ENCODE data around the gene RWDD4. TPM values are rescaled to one million over a fixed set of nuclear protein-coding genes. Genes with fewer than 3 reads are reported as not detected.
A peak's percentile ranks its signal among the peaks of the same experiment; 100 is the strongest.

RWDD4 gene
- total RNA-seq, 1 donor from 2014 or later = 19.6 TPM

DNA sequence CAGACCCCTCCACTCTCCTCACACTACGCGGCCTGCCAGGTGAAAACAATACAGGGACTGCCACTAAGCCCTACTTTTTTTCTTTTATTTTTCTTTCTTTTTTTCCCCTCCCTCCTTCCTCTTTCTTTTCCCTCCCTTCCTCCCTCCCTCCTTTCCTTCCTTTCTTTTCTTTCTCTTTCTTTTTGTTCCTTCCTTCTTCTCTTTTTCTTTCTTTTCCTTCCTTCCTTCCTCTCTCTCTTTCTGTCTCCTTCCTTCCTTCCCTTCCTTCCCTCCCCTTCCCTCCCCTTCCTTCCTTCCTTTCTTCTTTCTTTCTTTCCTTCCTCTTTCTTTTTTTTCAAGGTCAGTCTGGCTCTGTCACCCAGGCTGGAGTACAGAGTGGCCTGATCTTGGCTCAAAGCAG is 41.9 kb downstream of the RWDD4 start:
- DNase-seq (ENCODE audit: low spot score, unreplicated experiment) = no peak
- Mint-ChIP-seq H3K4me1 (ENCODE audit: low read depth) (peaks cover 34% of the 10 kb centered on the region), H3K27me3 (no peaks in the 10 kb centered on the region), H3K9me3 (ENCODE audit: low read depth) (no peaks in the 10 kb centered on the region), H3K4me3 (ENCODE audit: low read depth) (peak overlapping the region; percentile 29), H3K36me3 (ENCODE audit: insufficient read depth) (no peaks in the 10 kb centered on the region), H3K27ac (peak overlapping the region; percentile 86)
- TF ChIP-seq, protein P1, sequence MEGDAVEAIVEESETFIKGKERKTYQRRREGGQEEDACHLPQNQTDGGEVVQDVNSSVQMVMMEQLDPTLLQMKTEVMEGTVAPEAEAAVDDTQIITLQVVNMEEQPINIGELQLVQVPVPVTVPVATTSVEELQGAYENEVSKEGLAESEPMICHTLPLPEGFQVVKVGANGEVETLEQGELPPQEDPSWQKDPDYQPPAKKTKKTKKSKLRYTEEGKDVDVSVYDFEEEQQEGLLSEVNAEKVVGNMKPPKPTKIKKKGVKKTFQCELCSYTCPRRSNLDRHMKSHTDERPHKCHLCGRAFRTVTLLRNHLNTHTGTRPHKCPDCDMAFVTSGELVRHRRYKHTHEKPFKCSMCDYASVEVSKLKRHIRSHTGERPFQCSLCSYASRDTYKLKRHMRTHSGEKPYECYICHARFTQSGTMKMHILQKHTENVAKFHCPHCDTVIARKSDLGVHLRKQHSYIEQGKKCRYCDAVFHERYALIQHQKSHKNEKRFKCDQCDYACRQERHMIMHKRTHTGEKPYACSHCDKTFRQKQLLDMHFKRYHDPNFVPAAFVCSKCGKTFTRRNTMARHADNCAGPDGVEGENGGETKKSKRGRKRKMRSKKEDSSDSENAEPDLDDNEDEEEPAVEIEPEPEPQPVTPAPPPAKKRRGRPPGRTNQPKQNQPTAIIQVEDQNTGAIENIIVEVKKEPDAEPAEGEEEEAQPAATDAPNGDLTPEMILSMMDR (IDR thresholded peaks at IDR 0.05; ENCODE audit: unreplicated experiment) = no peak

DNA sequence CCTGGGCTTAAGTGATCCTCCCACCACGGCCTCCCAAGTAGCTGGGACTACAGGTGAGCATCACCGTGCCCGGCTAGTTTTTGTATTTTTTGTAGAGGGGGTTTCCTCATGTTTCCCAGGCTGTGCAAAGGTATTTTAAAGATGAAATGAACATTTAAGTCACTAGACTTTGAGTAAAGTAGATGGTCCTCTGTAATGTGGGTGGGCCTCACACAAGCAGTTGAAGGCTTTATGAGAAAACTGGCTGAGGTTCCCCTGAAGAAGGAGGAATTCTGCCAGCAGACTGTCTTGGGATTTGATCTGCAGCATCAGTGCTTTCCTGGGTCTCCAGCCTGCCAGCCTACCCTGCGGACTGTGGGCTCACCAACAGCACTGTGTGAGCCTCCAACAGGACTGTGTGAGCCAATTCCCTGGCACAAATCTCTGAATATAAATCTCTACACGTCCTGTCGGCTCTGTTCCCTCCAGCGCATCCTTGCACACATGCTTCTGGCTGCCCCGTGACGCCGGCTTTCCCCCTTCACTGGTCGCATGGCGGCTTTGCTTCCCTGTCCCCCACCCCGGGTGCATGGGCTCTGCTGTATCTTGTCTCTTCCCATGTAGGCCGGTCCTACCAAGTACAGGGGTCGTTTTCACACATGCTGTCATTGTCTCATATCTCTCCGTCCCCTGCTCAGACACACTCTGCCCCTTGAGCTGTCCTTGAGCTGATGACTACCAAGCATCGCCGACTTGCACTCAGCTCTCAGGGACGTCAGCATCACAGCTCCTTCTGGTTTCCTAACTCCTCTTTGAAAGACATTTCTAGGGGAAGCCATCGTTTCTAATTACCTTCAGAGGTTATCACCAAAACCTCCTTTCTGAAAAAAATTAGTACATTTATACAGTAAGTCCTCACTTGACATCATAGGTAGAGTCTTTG is 46.4 kb downstream of the RWDD4 start:
- H3K27me3 Mint-ChIP-seq = no peaks in the 10 kb centered on the region
- no peak for DNase-seq (ENCODE audit: low spot score, unreplicated experiment)
- peak overlapping the region; percentile 65 for H3K27ac Mint-ChIP-seq
- H3K4me3 Mint-ChIP-seq (ENCODE audit: low read depth) = no peak overlapping the region
- no peaks in the 10 kb centered on the region for H3K9me3 Mint-ChIP-seq (ENCODE audit: low read depth)
- TF ChIP-seq, protein P1 (IDR thresholded peaks at IDR 0.05; ENCODE audit: unreplicated experiment) = no peak
- H3K4me1 Mint-ChIP-seq (ENCODE audit: low read depth) = peaks cover 16% of the 10 kb centered on the region
- no peaks in the 10 kb centered on the region for H3K36me3 Mint-ChIP-seq (ENCODE audit: insufficient read depth)

DNA sequence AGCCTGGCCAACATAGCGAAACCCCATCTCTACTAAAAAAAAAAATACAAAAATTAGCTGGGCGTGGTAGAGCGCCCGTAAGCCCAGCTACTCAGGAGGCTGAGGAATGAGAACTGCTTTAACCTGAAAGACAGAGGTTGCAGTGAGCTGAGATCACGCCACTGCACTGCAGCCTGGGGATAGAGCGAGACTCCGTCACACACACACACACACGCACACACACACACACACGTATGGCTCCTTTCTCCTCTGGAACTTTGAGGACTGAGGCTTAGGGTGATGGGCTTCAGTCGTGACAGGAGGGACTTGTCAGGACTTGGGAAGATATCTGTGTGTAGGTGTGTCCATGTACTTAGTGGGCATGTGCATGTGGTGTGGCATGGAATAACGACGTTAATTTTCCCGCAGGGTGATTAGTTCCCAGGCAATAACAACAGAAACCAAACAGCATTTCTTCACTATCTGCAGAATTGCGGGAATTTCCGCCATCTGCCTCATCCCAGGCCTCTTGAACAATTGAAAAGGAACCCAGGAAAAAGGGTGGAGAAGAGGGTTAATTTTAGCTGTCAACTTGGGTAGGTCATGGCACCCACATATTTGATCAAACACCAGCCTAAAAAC is 47.7 kb downstream of the RWDD4 start:
- TF ChIP-seq, protein P1 (IDR thresholded peaks at IDR 0.05; ENCODE audit: unreplicated experiment) = no peak
- Mint-ChIP-seq H3K4me3 (ENCODE audit: low read depth) (no peak overlapping the region), H3K27me3 (no peaks in the 10 kb centered on the region), H3K4me1 (ENCODE audit: low read depth) (peaks cover 10% of the 10 kb centered on the region), H3K36me3 (ENCODE audit: insufficient read depth) (no peaks in the 10 kb centered on the region), H3K27ac (no peak overlapping the region), H3K9me3 (ENCODE audit: low read depth) (no peaks in the 10 kb centered on the region)
- no peak for DNase-seq (ENCODE audit: low spot score, unreplicated experiment)

DNA sequence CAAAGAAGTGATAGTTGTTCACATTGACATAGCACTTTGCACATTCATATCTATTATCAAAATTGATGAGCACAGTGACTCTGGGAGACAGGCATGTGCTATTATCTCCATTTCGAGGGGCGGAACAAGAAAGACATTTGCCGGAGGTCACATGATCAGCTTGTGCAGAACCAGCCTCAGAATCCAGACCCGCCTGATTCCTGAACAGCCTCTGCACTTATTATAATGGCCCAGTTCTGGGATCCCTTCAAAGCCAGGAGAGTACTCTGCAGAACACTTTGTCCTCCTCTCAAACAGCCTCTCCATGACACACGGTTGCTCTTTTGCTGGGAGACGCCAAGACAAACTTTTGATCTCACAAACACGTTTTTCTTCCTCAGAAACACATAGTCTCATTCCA is 48.4 kb downstream of the RWDD4 start:
- no peak for DNase-seq (ENCODE audit: low spot score, unreplicated experiment)
- Mint-ChIP-seq H3K9me3 (ENCODE audit: low read depth) (no peaks in the 10 kb centered on the region), H3K27me3 (no peaks in the 10 kb centered on the region), H3K36me3 (ENCODE audit: insufficient read depth) (no peaks in the 10 kb centered on the region), H3K27ac (peak overlapping the region; percentile 2), H3K4me1 (ENCODE audit: low read depth) (peaks cover 10% of the 10 kb centered on the region), H3K4me3 (ENCODE audit: low read depth) (no peak overlapping the region)
- TF ChIP-seq, protein P1 (IDR thresholded peaks at IDR 0.05; ENCODE audit: unreplicated experiment) = no peak

DNA sequence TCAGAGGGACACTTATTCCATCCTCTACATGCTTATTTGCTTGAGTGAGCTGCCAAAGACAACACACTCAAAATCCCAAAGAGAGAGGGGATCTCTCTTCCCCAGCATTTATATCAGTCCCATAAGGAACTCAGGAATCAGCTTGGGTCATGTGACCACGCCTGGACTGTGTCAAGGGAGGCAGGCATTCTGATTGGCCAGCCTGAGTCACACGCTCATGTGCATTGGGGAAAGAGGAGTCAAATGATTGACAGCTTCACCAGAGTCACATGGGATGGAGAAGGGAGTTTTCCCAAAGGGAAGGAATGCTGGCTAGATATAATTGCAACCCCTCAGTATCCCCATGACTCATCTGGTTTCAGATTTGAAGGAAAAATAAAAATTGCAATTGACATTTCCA is 49.0 kb downstream of the RWDD4 start:
- Mint-ChIP-seq H3K36me3 (ENCODE audit: insufficient read depth) (no peaks in the 10 kb centered on the region), H3K9me3 (ENCODE audit: low read depth) (no peaks in the 10 kb centered on the region), H3K4me1 (ENCODE audit: low read depth) (peaks cover 10% of the 10 kb centered on the region), H3K27me3 (no peaks in the 10 kb centered on the region), H3K4me3 (ENCODE audit: low read depth) (no peak overlapping the region), H3K27ac (no peak overlapping the region)
- TF ChIP-seq, protein P1 (IDR thresholded peaks at IDR 0.05; ENCODE audit: unreplicated experiment) = no peak
- DNase-seq (ENCODE audit: low spot score, unreplicated experiment) = no peak
